Mononuclear cell (primary cell): Measurements from ENCODE around the gene UGT1A7. TPM values are rescaled to one million over a fixed set of nuclear protein-coding genes. Genes with fewer than 3 reads are reported as not detected.
"Not testable (repeated sequence)": the region's sequence is repeated elsewhere in the genome, so short reads cannot be mapped to it uniquely, and the experiment has no call there.

Experiments used
- H3K27me3 ChIP-seq: 2 replicates; pipeline ENCODE4 v1.6.0; 2011; ENCODE audit warnings: low read length, control low read depth; ENCODE audit not compliant: insufficient read depth
- H3K4me1 ChIP-seq: 2 replicates; pipeline ENCODE4 v1.5.1; 2011; ENCODE audit warnings: mild to moderate bottlenecking, low read length, control low read depth; ENCODE audit not compliant: insufficient read depth
- H3K4me3 ChIP-seq: 2 replicates; pipeline ENCODE4 v1.5.1; 2011; ENCODE audit warnings: mild to moderate bottlenecking, low read length, moderate library complexity
- H3K9me3 ChIP-seq: 2 replicates; pipeline ENCODE4 v1.5.1; 2011; ENCODE audit warnings: low read depth, mild to moderate bottlenecking, control low read depth, low read length
- total RNA-seq: library from RNA; depleted of rRNA; stranded (reverse); fragments of >200 nt; gene quantifications from one replicate; pipeline ENCODE4 v1.2.3, GENCODE V29; 2012

Gene UGT1A7
- total RNA-seq, 1 donor: not detected

DNA sequence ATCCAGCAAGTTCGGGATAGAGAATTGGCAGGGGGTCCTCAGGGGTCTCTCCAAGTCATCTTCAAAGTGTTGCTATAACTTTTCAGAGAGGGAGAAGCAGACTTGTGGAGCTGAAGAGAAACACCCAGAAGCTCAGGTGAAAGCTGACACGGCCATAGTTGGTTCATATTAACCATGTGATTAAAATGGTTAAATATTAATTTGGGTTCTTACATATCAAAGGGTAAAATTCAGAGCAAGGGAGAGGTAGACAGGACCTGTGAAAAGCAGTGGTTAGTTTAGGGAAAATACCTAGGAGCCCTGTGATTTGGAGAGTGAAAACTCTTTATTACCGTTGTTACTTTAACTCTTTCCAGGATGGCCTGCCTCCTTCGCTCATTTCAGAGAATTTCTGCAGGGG, 10.9 kb downstream of the UGT1A7 start, which contains the start of gene UGT1A6:
Gene UGT1A6 (plus strand): TSS at position 243 of the 400 bp plus-strand sequence. CDS start 115 bp downstream, at position 358.
- no peaks in the 10 kb centered on the region for H3K4me1 ChIP-seq
- H3K9me3 ChIP-seq: no peaks in the 10 kb centered on the region
- no peak within 1 kb of the TSS for H3K4me3 ChIP-seq
- H3K27me3 ChIP-seq: no peaks in the 10 kb centered on the region

DNA sequence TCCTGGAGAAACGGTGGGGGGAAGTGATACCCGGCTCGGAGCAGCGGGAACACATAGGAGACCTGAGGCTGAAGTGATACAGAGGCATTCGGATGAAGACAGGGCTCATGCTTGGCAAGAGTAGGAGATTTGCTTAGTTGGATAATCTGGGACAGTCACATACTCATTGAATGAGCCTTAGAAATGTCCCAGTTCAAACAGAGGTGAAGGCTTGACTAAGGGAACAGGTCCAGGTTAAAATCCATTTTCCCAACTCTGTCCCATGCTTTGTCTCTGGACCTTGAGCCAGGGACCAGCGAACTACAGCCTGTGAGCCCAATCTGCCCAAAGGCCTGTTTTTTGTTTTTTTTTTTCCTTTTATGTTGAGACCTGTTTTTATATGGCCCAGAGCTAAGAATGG, 12.3 kb downstream of the UGT1A7 start:
- H3K4me3 ChIP-seq: no peak overlapping the region
- no peaks in the 10 kb centered on the region for H3K27me3 ChIP-seq
- H3K9me3 ChIP-seq: no peaks in the 10 kb centered on the region
- no peaks in the 10 kb centered on the region for H3K4me1 ChIP-seq

GRCh38 chr2:233698740-233699139, 17.0 kb downstream of the UGT1A7 start:
- H3K9me3 ChIP-seq: no peaks in the 10 kb centered on the region
- no peak overlapping the region for H3K4me3 ChIP-seq
- no peaks in the 10 kb centered on the region for H3K27me3 ChIP-seq
- H3K4me1 ChIP-seq: no peaks in the 10 kb centered on the region

DNA sequence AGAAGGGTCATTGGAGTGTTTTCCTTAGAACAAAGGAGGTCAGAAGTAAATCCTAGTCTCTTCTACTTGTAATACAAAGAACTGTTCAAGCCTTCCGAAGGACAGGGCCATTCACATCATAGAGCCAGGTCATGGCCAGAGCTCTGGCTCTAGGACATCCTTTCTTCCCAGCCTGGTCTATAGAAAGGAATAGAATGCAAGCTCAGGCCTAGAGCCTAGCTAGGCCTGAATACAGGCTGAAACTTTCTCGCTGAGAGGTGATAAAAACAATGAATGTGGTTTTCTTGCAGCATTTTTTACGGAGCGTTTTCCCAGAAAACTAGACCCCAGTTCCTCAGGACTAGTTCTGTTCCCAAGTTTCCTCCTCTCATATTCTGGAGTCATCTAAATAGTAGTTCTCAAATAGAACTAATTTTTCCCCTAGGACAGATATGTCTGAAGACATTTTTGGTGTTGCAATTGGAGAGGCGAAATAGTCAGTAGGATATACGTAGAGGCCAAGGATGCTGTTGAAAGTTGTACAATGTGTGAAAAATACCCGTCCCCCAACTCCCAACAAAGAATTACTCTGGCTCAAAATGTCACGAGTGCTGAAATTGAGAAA, 17.8 kb downstream of the UGT1A7 start:
- Histone ChIP-seq H3K4me1 (no peaks in the 10 kb centered on the region), H3K27me3 (no peaks in the 10 kb centered on the region), H3K9me3 (no peaks in the 10 kb centered on the region), H3K4me3 (no peak overlapping the region)

DNA sequence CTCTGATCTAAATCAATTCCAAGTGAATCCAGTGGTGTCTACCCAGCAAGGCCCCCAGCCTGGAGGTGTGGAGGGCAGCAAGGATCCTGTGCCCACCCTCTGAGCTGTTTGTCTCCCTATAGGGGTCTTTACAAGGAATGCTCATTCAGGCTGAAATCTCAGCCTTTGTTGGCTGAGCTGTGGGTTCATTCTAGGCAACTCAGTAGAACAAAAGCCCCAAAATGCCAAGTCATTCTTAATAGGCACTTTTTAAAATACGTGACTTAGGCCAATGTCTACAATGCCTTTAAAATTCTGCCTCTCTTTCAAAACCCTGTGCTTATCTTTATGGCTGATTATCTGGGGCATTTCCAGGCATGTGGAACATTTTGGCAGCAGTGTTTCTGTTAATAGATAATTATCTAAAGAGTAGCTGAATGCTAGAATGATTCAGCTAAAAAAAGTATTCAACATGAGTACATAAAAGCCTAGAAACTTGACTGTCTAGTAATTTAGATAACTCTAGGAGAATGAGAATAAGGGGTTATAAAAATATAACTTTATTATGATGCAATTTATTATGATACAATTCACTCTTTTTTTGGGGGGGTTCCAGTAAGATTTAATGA, 18.4 kb downstream of the UGT1A7 start:
- Histone ChIP-seq H3K27me3 (no peaks in the 10 kb centered on the region), H3K4me1 (no peaks in the 10 kb centered on the region), H3K9me3 (no peaks in the 10 kb centered on the region), H3K4me3 (no peak overlapping the region)

GRCh38 chr2:233700842-233701241, 19.1 kb downstream of the UGT1A7 start:
- H3K4me3 ChIP-seq, H3K9me3 ChIP-seq, H3K4me1 ChIP-seq, H3K27me3 ChIP-seq: not testable (repeated sequence)

DNA sequence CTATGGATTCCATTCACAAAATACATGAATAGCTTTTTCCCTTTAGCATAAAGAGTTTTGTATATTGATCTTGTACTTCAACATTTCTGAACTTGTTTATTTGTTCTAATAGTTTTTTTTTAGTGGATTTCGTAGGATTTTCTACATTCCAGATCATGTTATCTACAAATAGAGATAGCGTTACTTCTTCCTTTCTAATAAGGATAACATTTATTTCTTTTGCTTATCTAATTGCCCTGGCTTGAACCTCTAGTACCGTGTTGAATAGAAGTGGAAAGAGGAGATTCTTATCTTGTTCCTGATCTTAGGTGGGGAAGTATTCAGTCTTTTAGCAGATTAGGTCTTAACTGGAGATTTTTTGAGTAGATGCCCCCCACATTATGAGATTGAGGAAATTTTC, 20.5 kb downstream of the UGT1A7 start:
- Histone ChIP-seq H3K4me3 (no peak overlapping the region), H3K27me3 (no peaks in the 10 kb centered on the region), H3K9me3 (no peaks in the 10 kb centered on the region), H3K4me1 (no peaks in the 10 kb centered on the region)

DNA sequence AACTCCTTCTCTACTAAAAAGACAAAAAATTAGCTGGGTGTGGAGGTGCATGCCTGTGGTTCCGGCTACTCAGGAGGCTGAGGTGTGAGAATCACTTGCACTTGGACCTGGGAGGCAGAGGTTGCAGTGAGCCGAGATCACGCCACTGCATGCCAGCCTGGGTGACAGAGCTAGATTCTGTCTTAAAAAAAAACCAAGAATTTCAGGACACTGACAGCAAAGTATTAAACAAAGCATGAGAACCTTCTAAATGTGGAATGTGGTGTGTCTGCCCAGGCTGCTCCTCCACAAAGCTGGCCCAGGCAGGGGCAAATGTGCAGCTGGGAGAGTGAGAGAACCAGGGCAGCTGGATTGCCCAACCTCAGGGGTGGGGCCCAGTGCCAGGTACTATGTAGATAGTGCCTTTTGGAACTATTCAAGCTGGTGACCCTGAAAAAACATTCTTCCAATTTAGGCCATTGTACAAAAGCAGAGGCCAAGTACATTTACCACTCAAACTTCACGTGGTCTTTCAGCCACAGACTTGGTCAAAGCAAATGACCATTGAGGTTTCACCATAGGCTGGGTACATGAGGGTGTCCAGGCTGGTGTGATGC, 24.3 kb downstream of the UGT1A7 start:
- Histone ChIP-seq H3K27me3 (peaks cover 4% of the 10 kb centered on the region), H3K4me3 (no peak overlapping the region), H3K4me1 (no peaks in the 10 kb centered on the region)

DNA sequence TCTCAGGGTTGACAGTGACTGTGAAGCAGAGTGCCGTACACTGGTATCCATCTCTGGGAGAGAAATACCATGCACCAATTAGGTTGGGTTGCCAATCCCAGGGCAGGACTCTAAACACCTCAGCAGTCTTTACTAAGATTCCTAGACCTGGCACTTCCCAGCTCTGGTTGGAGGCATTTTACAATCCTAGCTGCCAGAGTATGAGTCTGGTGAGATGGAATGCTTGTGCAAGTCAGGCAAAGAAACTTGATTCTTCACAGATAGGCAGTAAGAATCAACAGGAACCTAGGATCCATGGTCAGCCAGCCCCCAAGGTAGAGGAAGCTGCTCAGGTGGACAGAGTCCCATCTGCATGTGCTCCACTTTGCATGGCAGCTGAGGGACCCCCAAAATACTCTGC, 25.0 kb downstream of the UGT1A7 start:
- Histone ChIP-seq H3K9me3 (no peaks in the 10 kb centered on the region), H3K4me1 (no peaks in the 10 kb centered on the region), H3K27me3 (peaks cover 4% of the 10 kb centered on the region), H3K4me3 (no peak overlapping the region)

More for the DNA sequence above, 24.3 kb downstream of the UGT1A7 start:
- H3K9me3 ChIP-seq: no peaks in the 10 kb centered on the region

DNA sequence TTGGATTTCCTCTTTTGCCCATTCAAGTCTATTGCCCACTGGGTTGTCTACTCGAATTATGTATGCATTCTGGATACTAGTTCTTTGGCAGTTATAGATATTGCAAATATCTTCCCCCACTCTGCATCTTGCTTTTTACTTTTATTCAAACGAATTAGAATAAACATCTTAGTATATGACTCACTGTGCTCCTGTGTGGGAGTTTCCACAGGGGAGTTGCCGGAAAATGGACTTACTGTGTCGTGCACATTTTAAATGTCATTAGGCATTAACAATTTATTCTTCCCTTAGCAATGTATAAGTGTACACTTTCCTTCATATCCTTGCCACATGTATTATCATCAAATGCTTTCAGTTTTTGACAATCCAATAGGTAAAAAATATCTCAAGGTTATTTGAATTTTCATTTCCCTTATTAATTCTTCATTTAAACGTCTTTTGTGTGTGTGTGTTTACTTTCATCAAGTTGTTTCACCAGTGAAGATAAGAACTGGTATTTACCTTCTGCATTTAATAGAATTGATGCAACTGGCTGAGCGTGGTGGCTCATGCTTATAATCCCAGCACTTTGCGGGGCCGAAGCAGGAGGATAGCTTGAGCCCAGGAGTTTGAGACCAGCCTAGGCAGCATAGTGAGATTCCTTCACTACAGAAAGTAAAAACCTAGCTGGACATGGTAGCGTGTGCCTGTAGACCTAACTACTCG, 26.4 kb downstream of the UGT1A7 start:
- Histone ChIP-seq H3K4me3 (no peak overlapping the region), H3K27me3 (peaks cover 4% of the 10 kb centered on the region)

GRCh38 chr2:233708942-233709341, 27.2 kb downstream of the UGT1A7 start:
- Histone ChIP-seq H3K4me3 (no peak overlapping the region), H3K9me3 (no peaks in the 10 kb centered on the region), H3K4me1 (no peaks in the 10 kb centered on the region), H3K27me3 (peaks cover 4% of the 10 kb centered on the region)

More for the DNA sequence above, 26.4 kb downstream of the UGT1A7 start:
- H3K4me1 ChIP-seq: no peaks in the 10 kb centered on the region
- no peaks in the 10 kb centered on the region for H3K9me3 ChIP-seq

GRCh38 chr2:233711312-233712008, 29.8 kb downstream of the UGT1A7 start:
- Histone ChIP-seq H3K4me1 (no peaks in the 10 kb centered on the region), H3K4me3 (no peak overlapping the region), H3K27me3 (peaks cover 7% of the 10 kb centered on the region), H3K9me3 (no peaks in the 10 kb centered on the region)

DNA sequence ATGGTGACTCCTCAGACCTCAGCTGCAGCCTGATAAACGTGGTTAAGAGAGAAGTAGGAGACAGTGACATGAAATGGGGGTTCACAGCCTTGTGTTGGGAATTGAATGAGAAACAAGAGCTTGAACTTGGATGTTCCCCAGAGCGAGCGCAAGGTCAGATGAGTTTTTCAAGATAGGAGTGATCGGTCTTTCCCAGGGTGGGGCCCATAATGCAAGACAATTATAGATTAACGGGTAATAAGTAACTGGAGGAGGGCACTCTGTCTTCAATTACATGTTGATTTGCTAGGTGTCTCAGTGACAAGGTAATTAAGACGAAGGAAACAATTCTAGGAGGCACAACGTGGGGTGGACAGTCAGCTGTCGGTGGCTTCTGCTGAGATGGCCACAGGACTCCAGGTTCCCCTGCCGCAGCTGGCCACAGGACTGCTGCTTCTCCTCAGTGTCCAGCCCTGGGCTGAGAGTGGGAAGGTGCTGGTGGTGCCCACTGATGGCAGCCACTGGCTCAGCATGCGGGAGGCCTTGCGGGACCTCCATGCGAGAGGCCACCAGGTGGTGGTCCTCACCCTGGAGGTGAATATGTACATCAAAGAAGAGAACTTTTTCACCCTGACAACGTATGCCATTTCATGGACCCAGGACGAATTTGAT, 31.0 kb downstream of the UGT1A7 start, which contains the start of gene UGT1A5:
Gene UGT1A5 (plus strand): TSS at position 297 of the 651 bp plus-strand sequence. CDS start 85 bp downstream, at position 382.
- H3K4me1 ChIP-seq: no peaks in the 10 kb centered on the region
- no peaks in the 10 kb centered on the region for H3K9me3 ChIP-seq
- H3K4me3 ChIP-seq: no peak within 1 kb of the TSS
- H3K27me3 ChIP-seq: peaks cover 7% of the 10 kb centered on the region

GRCh38 chr2:233713262-233713615, 31.5 kb downstream of the UGT1A7 start:
- Histone ChIP-seq H3K9me3 (no peaks in the 10 kb centered on the region), H3K4me1 (no peaks in the 10 kb centered on the region), H3K27me3 (peaks cover 7% of the 10 kb centered on the region), H3K4me3 (no peak overlapping the region)
